Mesothelial cell of epicardium (in vitro differentiated cells): ENCODE data around the gene ASXL1. TPM values are rescaled to one million over a fixed set of nuclear protein-coding genes. Genes with fewer than 3 reads are reported as not detected.
"Not testable (repeated sequence)": the region's sequence is repeated elsewhere in the genome, so short reads cannot be mapped to it uniquely, and the experiment has no call there.

Source experiments
- DNase-seq, 2 experiments: peaks; one replicate each; pipeline ENCODE4 v3.0.0; 2021; ENCODE audit warnings: low spot score in 2 of 2; ENCODE audit not compliant: unreplicated experiment in 2 of 2
- H3K27ac Mint-ChIP-seq: 2 replicates; pipeline ENCODE4 v1.8.0; 2021; ENCODE audit warnings: mixed read lengths
- H3K27me3 Mint-ChIP-seq: 2 replicates; pipeline ENCODE4 v1.8.0; 2021; ENCODE audit warnings: low read depth, mixed read lengths
- H3K36me3 Mint-ChIP-seq: 2 replicates; pipeline ENCODE4 v1.8.0; 2021; ENCODE audit warnings: mixed read lengths
- H3K4me1 Mint-ChIP-seq: 2 replicates; pipeline ENCODE4 v1.8.0; 2021; ENCODE audit warnings: mixed read lengths
- H3K4me3 Mint-ChIP-seq: 2 replicates; pipeline ENCODE4 v1.8.0; 2021; ENCODE audit warnings: mild to moderate bottlenecking, moderate library complexity, mixed read lengths
- H3K9me3 Mint-ChIP-seq: 2 replicates; pipeline ENCODE4 v1.8.0; 2021; ENCODE audit warnings: mixed read lengths
- CTCF ChIP-seq: fragments of 200-600 bp; sonication (generic); IDR thresholded peaks from one replicate; pipeline ENCODE4 v1.5.0; 2021; ENCODE audit warnings: antibody characterized with exemption; ENCODE audit not compliant: unreplicated experiment
- total RNA-seq: library from RNA; stranded (reverse); gene quantifications from 3 replicates; pipeline ENCODE4 v1.2.1, GENCODE V29; 2021

Gene ASXL1
- total RNA-seq, 1 donor from 2014 or later: 182 TPM

GRCh38 chr20:32382102-32382950, 24.2 kb downstream of the ASXL1 start:
- Mint-ChIP-seq H3K4me3 (no peak overlapping the region), H3K27ac (peak overlapping the region; percentile 12)

GRCh38 chr20:32383441-32383840, 25.3 kb downstream of the ASXL1 start:
- not testable (repeated sequence) for DNase-seq

More at GRCh38 chr20:32382102-32382950, 24.2 kb downstream of the ASXL1 start:
- DNase-seq: no peak
- Mint-ChIP-seq H3K27me3 (no peaks in the 10 kb centered on the region), H3K36me3 (peaks cover 24% of the 10 kb centered on the region), H3K9me3 (no peaks in the 10 kb centered on the region), H3K4me1 (peaks cover 13% of the 10 kb centered on the region)
- TF ChIP-seq CTCF: no peak

GRCh38 chr20:32385541-32385940, 27.4 kb downstream of the ASXL1 start:
- peaks cover 13% of the 10 kb centered on the region for H3K4me1 Mint-ChIP-seq
- peak overlapping the region; percentile 80 for H3K27ac Mint-ChIP-seq
- no peak overlapping the region for H3K4me3 Mint-ChIP-seq
- no peak for DNase-seq
- H3K36me3 Mint-ChIP-seq: peaks cover 18% of the 10 kb centered on the region
- no peaks in the 10 kb centered on the region for H3K9me3 Mint-ChIP-seq
- no peaks in the 10 kb centered on the region for H3K27me3 Mint-ChIP-seq
- no peak for TF ChIP-seq CTCF

More at GRCh38 chr20:32383441-32383840, 25.3 kb downstream of the ASXL1 start:
- H3K4me1 Mint-ChIP-seq: peaks cover 13% of the 10 kb centered on the region
- H3K27ac Mint-ChIP-seq: peak overlapping the region; percentile 14
- H3K4me3 Mint-ChIP-seq, H3K9me3 Mint-ChIP-seq, H3K27me3 Mint-ChIP-seq: not testable (repeated sequence)
- H3K36me3 Mint-ChIP-seq: peaks cover 21% of the 10 kb centered on the region

- peak overlapping the region; percentile 80 for H3K27ac Mint-ChIP-seq
- peaks cover 13% of the 10 kb centered on the region for H3K4me1 Mint-ChIP-seq
- no peaks in the 10 kb centered on the region for H3K27me3 Mint-ChIP-seq
- H3K9me3 Mint-ChIP-seq: no peaks in the 10 kb centered on the region
- no peak overlapping the region for H3K4me3 Mint-ChIP-seq
- H3K36me3 Mint-ChIP-seq: peaks cover 20% of the 10 kb centered on the region
- no peak for DNase-seq
- no peak for TF ChIP-seq CTCF
These were observed 28.0 kb downstream of the ASXL1 start for GRCh38 chr20:32386091-32386490.

- H3K4me1 Mint-ChIP-seq: peaks cover 13% of the 10 kb centered on the region
- peaks cover 27% of the 10 kb centered on the region for H3K36me3 Mint-ChIP-seq
- no peak overlapping the region for H3K4me3 Mint-ChIP-seq
- no peak overlapping the region for H3K27ac Mint-ChIP-seq
- H3K27me3 Mint-ChIP-seq: no peaks in the 10 kb centered on the region
- no peak for TF ChIP-seq CTCF
- no peaks in the 10 kb centered on the region for H3K9me3 Mint-ChIP-seq
- no peak for DNase-seq
These were observed 29.1 kb downstream of the ASXL1 start for GRCh38 chr20:32387252-32387651.

GRCh38 chr20:32391003-32391402, 32.9 kb downstream of the ASXL1 start:
- H3K27me3 Mint-ChIP-seq: no peaks in the 10 kb centered on the region
- no peak for DNase-seq
- H3K4me1 Mint-ChIP-seq: peaks cover 1% of the 10 kb centered on the region
- H3K27ac Mint-ChIP-seq: no peak overlapping the region
- H3K9me3 Mint-ChIP-seq: peaks cover 12% of the 10 kb centered on the region
- H3K4me3 Mint-ChIP-seq: no peak overlapping the region
- peaks cover 40% of the 10 kb centered on the region for H3K36me3 Mint-ChIP-seq
- no peak for TF ChIP-seq CTCF
